ENCODE measurements around the gene SFRP2.

DNA sequence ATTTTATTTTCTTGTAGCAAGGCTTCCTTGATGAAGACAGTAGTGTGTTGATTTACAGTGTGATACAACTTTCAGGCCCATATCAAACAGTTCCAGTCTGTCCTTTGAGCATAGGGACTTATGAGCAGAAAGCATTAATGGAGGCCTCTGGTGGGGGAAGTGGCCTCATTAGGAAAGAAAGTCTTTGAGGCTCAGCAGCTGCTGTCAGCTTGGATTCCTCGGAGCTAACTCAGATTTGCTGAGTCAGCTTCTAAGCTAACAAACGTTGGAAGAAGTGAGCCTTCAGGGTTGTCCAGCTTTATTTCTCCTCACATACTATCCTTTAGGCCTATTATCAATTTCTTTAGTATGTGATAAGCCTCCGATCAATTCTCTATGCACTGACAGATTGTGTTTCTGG is 15.8 kb upstream of the SFRP2 start:
- TF ChIP-seq, protein P1, sequence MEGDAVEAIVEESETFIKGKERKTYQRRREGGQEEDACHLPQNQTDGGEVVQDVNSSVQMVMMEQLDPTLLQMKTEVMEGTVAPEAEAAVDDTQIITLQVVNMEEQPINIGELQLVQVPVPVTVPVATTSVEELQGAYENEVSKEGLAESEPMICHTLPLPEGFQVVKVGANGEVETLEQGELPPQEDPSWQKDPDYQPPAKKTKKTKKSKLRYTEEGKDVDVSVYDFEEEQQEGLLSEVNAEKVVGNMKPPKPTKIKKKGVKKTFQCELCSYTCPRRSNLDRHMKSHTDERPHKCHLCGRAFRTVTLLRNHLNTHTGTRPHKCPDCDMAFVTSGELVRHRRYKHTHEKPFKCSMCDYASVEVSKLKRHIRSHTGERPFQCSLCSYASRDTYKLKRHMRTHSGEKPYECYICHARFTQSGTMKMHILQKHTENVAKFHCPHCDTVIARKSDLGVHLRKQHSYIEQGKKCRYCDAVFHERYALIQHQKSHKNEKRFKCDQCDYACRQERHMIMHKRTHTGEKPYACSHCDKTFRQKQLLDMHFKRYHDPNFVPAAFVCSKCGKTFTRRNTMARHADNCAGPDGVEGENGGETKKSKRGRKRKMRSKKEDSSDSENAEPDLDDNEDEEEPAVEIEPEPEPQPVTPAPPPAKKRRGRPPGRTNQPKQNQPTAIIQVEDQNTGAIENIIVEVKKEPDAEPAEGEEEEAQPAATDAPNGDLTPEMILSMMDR (IDR thresholded peaks at IDR 0.05): no peak
- no peak for TF ChIP-seq POLR2A (IDR thresholded peaks at IDR 0.05)

Measured in body of pancreas (tissue), 4 donors.